Stimulated activated naive CD8-positive, alpha-beta T cell treated with anti-CD3 and anti-CD28 coated beads, Interleukin-15, Interleukin-2, amounts not matched to agents 100 U/mL and 50 U/mL, for 24 hours (primary cell): ENCODE measurements around the gene RNF19B.
"Not testable (repeated sequence)": the region's sequence is repeated elsewhere in the genome, so short reads cannot be mapped to it uniquely, and the experiment has no call there.

Source experiments
- ATAC-seq: fragments of 150-1000 bp; cut with Tn5 transposase; one replicate; pipeline ENCODE4 v1.10.0; 2021
- DNase-seq: peaks from one replicate; pipeline ENCODE4 v3.0.0; 2021

The RNF19B gene

DNA sequence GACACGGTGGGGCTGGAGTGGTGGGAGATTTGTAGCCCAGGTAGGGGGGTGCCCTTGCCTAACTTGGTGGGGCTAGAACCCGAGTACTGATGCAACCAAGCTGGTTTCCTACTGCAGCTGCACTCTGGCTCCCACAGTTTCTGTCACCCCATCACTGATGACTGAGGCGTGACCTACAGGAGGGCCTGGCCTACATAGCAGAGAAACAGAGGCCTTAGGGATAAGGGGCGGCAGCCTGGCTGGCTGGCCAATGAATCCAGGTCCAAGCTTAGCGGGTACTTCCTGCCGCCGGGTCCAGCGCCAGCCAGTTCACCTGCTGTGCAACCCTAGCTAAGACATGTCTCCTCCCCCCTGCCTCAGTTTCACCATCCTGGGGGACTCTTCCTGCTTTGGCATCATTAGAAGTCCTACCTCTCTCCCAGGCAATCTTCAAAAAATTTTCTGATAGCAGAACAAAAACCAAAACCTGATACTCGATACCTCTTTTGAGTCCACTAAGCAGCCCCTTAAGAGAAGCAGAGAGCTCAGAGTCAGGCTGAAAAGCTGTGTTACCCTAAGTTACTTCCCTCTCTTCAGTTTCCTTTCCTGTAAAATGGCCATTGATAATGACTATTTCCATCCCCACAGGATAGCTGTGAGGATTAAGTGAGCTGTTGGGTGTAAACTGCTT lies 27.3 kb upstream of the RNF19B start:
- DNase-seq (no peak), ATAC-seq (no peak)

DNA sequence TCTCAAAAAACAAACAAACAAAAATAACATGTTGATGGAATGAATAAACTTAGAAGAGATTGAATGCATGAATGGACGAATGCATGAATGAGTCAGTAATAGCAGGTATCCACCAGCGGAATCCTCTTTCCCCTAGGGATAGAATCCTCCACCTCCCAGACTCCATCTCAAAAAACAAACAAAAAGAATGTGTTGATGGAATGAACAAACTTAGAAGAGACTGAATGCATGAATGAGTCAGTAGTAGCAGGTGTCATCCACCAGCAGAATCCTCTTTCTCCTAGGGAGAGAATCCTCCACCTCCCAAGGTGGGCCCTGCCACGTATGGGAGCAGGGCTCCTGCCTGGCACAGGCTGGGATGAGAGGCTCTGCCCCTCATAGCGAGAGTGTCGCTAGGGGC lies 26.8 kb upstream of the RNF19B start:
- ATAC-seq (no peak), DNase-seq (no peak)

DNA sequence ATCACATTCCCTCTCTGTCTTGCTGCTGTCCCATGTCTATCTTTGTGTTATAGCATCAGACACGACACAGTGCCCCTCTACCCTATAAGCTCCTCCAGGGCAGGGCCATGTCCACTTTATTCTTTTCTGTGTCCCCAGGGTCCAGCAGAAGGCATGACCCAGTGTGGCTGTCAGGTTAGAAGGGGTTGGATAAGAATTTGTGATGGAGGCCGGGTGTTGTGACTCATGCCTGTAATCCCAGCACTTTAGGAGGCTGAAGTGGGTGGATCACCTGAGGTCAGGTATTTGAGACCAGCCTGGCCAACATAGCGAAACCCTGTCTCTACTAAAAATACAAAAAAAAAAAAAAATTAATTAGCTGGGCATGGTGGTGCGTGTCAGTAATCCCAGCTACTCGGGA lies 26.3 kb upstream of the RNF19B start:
- no peak for DNase-seq
- no peak for ATAC-seq

DNA sequence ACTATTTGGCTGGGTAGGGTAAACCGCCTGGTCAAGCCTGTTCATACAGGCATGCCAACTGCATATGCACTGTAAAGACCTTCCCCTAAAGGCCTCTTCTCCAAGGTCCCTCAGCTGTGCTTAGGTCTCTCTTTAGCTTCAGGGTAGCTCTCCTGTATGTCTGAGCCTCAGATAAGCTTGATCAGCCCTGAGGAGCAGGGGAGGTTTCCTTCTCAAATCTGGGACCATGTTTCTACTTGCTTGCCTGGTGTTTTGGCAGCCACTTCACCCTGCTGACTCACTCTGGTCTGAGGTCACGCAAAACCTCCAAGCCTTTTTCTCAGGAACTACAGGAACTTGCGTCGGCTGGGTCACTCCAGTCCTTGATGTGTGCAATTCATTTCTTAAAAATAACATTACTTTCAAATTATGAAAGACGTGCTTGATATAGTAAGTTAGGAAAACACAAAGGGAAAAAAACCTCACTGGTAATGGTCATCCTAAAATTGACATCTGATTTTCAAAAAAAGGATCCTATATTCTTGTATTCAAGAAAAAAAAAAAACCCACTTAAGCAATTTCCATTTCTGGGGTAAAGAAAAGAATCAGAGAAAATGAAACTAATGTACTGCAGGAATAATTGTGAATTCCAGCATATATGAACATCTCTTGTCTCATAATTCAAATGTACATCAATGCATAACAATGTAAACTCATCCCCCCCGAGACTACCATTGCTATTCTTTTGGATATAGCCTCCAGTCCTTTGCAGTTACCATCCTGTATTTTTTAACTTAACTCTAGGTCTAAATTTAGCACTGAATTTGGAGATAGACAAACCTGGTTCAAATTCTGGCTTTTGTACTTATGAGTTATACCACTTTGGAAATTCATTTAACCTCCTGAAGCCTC lies 24.8 kb upstream of the RNF19B start:
- DNase-seq, result peak; percentile 60

DNA sequence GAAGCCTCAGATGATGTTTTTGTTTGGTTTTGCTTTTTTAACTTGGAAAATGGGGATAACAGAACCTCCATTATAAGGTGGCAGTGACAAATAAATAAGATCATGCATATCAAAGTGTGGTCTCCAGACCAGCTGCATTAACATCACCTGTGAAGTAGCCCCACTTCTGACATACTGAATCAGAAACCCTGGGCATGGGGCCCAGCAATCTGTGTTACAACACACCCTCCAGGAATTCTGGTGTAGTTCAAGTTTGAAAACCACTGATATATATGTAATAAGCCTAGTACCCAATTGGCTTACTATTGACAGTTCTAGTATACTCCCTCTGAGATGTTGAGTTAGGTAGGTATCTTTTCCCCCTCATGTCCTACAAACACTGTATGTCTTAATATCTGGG lies 24.1 kb upstream of the RNF19B start:
- ATAC-seq (no peak), DNase-seq (no peak)

More for the DNA sequence above, 24.8 kb upstream of the RNF19B start:
- peak; percentile 48 for ATAC-seq

DNA sequence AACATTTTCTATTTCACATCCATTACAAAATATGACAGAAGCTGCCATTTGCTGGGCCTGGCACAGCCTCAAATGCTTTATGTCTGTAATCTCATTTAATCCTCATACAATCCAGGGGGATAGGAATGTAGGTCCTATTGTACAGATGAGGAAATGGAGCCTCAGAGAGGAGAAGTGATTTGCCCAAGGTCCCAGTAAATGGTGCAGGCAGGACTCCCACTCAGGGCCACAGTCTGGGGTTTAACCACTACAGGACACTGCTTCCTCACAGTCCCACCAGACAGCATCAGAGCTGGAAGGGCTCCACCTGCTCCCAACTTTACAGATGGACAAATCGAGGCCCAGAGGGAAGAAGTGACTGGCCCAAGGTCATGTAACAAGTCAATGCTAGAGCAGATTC lies 20.6 kb upstream of the RNF19B start:
- no peak for ATAC-seq

DNA sequence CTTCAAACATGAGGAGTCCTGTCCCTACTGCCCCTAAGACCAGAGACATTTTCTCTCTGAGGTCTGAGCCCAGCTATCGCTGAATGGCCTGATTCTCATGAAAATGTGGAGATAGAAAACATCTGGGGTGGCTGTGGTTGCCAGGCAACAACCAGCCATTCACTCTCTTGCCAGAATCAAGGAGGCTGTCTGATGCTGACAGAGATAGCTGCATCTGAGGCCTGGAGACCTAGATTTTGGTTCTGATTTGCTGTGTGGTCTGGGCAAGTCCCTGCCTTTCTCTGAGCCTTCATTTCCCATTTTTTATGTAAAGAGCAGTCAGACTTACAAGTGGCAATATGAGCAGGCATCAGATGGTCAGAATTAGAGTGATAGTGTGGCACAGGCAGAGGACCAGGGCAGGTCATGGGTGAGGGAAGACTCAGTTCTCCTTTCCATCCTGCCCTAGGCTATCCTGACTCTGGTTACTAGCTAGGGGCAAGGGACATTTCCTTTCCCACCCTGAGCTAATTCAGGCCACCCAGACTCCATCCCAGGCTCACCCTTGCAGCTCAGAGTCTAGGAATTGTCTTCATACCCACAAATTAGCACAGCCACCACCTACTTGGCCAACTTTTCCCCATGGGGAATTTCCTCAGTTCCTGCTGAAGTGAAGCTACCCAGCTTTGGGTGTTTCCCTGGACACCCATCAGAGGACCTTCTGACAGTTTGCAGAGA lies 20.0 kb upstream of the RNF19B start:
- DNase-seq, result no peak
- ATAC-seq, result peak; percentile 14

More for the DNA sequence above, 20.6 kb upstream of the RNF19B start:
- DNase-seq, result no peak

DNA sequence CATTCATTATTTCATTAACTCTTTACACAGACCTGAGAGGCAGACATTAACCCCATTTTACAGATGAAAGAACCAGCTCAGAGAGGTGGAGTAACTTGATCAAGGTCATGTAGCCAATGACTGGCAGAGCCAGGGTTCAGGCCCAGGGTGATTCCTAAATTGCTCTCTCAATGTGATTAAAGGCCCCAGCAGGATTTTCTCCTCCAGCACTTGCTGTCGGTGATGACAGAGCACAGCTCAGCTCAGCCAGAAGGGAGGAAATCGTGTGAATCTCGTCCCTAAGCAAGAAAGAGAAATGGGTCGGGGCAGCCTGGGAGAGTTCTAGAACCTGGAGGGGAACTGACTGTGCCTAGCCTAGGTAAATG lies 19.5 kb upstream of the RNF19B start:
- no peak for ATAC-seq
- no peak for DNase-seq

DNA sequence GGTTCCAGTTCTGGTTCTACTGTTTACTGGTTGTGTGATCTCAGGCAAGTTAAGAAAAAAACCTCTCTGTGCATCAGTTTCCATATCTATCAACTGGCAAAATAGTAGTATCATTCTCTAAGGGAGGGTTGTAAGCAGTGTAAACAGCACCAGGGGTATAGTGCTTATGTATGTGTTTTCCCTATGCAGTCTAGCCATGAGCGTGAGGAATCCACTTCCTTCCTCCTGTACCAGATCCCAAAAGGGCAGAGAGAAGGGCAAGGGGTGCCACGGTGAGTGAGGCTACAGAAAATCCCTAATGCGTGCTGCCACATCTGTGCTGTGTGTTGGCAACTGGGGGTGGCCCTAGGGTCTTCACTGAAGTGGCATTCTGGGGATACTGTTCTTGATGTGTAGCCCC lies 18.4 kb upstream of the RNF19B start:
- ATAC-seq (no peak), DNase-seq (no peak)

DNA sequence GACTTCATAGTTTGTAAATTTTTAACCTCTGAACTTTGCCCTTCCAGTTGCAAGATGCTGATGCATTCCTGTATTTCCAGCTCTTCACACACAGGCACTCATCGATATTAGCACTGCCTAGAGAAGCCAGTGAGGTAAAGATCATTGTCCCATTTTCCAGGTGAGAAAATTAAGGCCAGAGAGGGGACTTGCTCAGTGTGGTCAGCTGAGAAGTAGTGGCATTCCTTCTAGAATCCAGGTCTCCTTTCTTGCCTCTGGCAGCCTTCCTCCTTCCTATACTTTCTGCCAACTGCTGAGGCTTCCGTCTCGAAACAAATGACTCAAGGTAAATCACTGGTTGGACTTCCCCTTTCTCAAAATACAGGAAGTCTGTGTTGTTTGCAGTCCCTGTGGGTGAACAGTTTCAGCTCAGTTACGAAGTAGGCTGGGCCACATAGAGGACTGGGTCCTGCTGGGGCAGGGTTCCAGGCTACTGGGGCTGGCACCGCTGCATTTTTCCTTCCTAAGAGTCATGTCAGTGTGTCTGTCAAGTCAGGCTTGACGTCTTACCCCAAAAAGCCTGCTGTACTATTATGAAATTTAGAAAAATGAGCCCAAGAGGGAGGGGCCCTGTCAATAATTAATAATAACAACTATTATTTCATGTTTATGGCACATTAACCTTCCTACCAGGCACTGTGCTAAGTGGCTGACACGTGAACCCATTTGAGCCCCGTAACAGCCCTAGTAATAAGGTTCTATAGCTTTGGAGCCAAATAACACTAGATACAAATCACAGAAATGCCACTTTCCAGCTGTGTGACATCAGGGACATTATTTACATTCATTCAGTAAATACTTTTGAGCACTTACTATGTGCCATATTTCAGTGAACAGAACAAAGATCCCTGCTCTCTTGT lies 16.6 kb upstream of the RNF19B start:
- DNase-seq, result peak; percentile 69
- peak; percentile 98 for ATAC-seq

DNA sequence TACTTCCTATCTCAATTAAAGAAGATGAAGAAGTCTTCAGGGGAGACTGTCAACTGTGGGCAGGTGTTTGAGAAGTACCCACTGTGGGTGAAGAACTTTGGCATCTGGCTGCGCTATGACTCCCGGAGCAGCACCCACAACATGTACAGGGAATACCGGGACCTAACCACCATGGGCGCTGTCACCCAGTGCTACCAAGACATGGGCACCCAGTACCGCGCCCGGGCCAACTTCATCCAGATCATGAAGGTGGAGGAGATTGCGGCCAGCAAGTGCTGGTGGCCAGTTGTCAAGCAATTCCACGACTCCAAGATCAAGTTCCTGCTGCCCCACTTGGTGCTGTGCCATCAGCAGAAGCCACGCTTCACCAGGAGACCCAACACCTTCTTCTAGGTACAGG lies 15.5 kb upstream of the RNF19B start:
- ATAC-seq (no peak), DNase-seq (no peak)

DNA sequence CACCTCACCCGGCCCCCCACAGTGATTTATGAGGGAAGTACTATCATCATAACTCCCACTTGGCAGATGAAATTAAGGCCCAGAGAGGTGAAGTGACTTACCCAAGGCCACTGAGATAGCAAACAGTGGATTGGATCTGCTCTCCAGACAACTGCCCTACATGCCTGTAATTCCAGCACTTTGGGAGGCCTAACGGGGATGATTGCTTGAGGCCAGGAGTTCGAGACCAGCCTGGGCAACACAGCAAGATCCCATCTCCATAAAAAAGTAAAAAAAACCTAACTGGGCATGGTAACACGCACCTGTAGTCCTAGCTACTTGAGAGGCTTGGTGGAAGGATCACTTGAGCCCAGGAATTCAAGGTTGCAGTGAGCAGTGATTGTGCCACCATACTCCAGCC lies 14.2 kb upstream of the RNF19B start:
- ATAC-seq (no peak), DNase-seq (no peak)

DNA sequence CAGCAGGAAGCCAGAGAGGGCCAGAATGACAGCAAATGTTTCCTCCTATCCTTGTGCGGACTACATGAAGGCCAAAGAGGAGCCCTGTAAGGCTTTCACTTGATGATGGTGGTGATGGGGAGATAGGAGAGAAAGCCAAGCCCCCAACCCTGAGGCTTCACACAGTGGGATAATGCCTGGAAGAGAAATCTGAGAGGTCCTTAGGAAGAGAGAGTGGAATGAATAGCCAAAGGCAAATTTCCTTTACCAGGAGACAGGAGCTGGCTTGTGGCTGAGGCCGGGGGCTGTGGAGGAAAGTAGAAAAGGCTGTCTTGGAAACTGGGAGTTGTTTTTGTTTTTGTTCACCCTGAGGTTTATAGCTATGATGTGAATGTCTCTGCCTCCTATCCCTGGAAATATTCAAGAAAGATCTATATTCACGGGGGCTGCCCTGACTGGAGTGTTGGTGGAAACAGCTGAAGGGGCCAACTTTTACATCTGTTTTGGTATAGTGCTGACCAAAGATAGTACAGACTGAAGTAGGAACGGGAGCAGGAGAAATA lies 13.0 kb upstream of the RNF19B start:
- DNase-seq, result no peak
- ATAC-seq, result no peak

DNA sequence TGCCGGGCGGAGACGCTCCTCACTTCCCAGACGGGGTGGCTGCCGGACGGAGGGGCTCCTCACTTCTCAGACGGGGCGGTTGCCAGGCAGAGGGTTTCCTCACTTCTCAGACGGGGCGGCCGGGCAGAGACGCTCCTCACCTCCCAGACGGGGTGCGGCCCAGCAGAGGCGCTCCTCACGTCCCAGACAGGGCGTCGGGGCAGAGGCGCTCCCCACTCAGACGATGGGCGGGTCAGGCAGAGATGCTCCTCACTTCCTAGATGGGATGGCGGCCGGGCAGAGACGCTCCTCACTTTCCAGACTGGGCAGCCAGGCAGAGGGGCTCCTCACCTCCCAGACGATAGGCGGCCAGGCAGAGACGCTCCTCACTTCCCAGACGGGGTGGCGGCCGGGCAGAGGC lies 10.4 kb upstream of the RNF19B start:
- ATAC-seq, result not testable (repeated sequence)

DNA sequence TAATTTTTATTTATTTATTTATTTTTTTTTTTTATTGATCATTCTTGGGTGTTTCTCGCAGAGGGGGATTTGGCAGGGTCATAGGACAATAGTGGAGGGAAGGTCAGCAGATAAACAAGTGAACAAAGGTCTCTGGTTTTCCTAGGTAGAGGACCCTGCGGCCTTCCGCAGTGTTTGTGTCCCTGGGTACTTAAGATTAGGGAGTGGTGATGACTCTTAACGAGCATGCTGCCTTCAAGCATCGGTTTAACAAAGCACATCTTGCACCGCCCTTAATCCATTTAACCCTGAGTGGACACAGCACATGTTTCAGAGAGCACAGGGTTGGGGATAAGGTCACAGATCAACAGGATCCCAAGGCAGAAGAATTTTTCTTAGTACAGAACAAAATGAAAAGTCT lies 8.8 kb upstream of the RNF19B start:
- ATAC-seq, DNase-seq: not testable (repeated sequence)

More for the DNA sequence above, 10.4 kb upstream of the RNF19B start:
- DNase-seq, result not testable (repeated sequence)

DNA sequence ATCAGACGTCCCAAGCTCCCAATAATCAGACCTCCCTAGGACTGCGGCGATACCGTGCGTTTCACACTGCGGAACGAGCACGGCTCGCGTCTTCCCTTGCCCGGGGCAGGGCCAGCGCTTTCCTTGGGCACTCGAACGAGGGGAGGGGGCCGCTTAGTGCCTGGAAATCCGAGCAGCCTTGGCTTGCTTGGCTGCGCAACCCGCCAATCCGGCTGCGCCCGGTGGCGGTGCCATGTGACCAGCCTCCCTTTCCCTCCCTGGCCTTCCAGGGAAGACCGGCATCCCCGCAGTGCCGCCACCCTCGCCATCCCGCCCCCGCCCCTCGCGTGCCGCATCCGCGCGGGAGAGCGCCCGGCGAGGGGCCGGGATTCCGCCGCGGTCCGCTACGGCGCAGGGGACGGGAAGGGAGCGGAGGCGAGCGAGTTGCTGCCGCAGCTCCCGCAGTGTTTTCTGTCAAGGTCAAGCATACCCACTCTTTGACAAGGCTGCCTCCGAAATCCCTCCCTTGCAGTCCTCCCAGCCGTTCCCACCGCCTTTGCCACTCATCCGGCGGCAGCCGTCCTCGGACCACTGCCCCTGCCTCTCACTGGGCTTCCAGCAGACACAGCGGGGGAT lies 8.3 kb upstream of the RNF19B start:
- DNase-seq (no peak), ATAC-seq (no peak)

DNA sequence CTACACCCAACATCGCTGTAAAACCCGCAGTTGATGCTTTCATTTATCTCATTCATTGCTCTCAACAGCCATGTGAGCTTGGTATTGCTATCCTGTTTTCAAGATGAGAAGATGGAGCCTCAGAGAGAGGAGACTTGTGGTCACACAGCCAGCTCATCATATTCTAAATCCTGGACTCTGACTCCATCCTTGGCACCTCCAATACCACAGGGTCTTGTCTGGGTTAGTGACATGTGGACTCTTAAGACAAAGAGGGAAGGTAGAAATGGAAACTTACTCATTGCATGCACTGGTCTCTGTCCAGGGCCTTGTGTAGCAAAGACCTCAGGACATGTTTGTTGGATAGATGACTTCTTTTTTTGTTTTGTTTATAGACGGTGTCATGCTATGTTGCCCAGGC lies 7.0 kb upstream of the RNF19B start:
- no peak for ATAC-seq
- DNase-seq, result no peak

DNA sequence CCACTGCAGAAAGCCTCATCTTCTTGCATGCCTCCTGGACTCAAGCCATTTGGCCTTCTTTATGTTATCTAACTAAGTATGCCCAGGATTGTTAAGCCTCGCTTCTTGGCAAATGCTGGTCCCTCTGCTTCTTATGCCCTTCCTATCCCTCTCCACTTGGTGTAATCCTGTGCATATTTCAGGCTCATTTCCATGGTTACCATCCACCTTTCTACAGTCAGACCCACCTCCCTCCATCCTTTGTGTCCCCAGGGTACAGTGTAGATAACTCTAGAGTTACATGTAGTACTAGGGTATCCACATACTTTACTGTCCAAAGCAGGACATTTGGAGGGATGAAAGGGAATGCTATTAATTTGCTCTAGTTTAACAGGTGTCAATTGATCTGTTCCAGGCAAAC lies 6.5 kb upstream of the RNF19B start:
- ATAC-seq, result no peak
- DNase-seq, result no peak

DNA sequence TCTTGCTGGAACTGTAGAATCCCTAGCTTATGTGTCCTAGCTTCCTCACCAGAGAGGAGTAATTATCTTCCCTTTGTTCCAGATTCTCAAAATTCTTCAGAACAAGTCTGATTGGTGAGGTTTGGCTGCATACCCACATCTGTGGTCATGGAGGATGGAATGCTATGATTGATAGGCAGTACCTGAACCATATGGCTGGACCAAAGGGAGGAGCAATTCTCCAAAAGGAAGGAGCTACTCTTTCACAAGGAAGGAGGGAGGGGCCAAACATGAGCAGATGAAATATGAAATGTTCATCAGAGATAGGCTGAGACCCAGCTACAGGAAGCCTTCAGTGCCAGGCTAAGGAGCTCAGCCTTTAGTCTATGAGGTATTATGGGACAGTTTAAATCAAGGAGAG lies 5.0 kb upstream of the RNF19B start:
- ATAC-seq (no peak), DNase-seq (no peak)

DNA sequence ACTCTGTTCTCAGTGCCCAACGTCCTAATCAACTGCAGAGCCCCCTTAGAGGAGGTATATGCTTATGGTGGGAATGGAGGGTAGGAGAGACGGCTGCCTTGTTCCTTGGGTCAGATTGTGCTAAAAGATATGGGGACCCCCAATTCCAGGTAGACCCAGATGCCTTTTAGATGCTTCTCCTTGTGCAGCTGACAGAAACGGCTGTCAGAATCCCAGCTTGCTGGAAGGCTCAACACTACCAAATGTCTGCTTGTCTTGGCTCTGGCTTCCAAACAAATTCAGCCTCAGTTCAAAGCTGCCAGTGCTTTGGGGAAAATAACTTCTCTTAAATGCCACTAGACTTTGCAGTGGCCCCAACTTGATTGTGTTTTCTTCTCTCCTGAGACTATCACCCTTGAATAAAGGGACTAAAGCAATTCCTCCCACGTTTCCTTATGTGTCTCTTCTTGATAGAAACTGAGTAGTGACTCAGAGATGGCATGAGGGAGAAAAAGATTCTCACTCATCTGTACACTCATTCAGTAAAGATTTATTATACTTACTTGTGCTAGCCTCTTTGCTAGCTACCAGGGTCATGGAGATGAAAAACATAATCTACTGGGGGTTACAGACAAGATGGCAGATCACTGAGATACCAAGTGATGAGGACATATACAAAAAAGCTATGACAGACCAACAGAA lies 3.4 kb upstream of the RNF19B start:
- ATAC-seq (no peak), DNase-seq (no peak)

DNA sequence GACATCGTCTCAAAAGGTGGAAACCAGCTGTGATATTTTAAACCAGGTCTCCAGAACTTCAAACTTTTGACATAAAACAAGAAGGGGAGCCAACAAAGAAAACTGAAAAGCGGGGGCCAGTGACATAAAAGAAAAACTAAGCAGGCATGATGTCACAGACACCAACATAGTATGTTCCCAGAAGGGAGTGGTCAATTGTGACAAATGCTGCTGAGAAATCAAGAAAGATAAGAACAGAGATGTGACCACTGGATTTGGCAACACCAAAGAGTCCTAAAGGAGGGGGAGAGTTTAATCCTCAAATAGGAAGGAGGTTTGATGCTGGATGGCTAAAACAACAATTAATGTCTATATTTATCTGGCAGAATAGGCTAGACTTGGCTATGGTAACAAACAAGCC lies 2.3 kb upstream of the RNF19B start:
- ATAC-seq, result no peak
- no peak for DNase-seq
